Activated CD4-positive, alpha-beta T cell treated with anti-CD3 and anti-CD28 coated beads for 4 hours (primary cell): ENCODE data around the gene CASP9.
"Not testable (repeated sequence)": the region's sequence is repeated elsewhere in the genome, so short reads cannot be mapped to it uniquely, and the experiment has no call there.

ENCODE experiments used
- DNase-seq, 2 donors: peaks; one replicate each; pipeline ENCODE4 v3.0.0-alpha.2; 2020

CASP9 gene

GRCh38 chr1:15493869-15494390, 30.1 kb downstream of the CASP9 start:
- no peak for DNase-seq

GRCh38 chr1:15492596-15492995, 31.4 kb downstream of the CASP9 start:
- no peak for DNase-seq

GRCh38 chr1:15491010-15491409, 33.0 kb downstream of the CASP9 start:
- DNase-seq = not testable (repeated sequence)

DNA sequence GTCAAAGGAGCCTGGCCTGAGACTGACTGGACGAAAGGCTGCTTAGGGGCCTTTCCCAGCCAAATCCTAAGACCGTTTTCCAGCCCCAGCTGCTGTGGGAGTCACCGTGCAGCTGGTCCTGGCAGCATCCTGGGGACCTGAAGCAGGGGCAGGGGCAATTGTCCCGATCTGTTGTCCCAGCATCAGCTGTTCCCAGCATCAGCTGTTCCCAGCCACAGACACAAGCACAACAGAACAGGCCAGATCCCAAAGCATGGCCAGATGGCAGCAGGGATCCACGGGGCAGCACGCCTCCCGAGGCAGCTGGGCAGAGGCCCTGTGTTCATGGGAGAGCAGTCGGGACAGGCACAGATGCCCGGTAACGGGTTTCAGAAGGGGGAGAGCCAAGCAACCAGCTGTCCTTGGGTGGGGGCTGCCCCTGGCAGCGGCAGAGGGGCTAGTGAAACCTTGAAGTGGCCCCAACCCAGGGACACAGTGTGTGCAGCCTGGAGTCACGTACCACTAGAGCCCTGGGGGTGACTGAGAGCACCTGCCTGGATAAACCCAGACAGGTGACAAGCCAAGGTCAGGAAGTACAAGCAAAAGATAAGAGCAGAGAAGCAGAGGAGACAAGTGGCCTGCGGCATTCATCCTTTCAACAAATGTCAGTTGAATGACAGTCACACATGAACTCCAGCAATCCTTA, 34.8 kb downstream of the CASP9 start:
- DNase-seq = no peak

DNA sequence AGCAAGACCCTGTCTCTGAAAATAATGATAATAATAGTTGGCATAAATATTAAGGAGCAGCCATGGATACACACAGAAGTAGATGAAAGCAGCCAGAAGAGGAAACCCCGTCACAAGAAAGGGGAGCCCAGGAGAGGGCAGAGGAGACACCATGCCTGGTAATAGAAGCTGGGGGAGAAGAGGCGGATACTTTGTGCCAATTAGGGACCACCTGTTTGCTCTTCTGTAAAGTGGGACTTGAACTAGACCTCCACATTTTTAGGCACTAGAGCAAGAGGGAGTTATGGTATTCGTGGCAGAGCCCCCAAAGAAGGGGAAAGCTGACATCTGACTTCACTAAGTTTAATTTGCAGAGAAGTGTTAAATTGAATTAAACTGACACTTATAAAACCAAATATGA, 35.6 kb downstream of the CASP9 start:
- no peak for DNase-seq

GRCh38 chr1:15486844-15487610, 37.0 kb downstream of the CASP9 start:
- not testable (repeated sequence) for DNase-seq

- no peak for DNase-seq
Observed at GRCh38 chr1:15485636-15486035, 38.4 kb downstream of the CASP9 start.

DNA sequence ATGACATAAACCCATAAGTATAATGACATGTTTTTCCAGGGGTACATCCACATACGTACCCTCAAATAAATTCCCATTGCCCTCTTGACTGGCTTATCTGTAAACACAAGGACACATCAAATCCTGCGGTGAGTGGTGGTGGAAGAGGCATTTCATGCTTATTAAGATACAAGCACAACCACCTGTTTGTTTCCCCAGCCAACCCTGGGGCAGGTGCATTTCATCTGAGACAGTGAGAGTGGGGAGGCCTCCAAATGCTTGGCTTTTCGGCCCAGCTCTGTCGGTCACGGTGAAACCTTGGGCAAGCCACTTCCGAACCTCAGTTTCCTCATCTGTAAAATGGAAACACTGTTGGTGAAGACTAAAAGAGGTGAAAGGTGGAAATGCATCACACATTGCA, 39.6 kb downstream of the CASP9 start:
- not testable (repeated sequence) for DNase-seq

DNA sequence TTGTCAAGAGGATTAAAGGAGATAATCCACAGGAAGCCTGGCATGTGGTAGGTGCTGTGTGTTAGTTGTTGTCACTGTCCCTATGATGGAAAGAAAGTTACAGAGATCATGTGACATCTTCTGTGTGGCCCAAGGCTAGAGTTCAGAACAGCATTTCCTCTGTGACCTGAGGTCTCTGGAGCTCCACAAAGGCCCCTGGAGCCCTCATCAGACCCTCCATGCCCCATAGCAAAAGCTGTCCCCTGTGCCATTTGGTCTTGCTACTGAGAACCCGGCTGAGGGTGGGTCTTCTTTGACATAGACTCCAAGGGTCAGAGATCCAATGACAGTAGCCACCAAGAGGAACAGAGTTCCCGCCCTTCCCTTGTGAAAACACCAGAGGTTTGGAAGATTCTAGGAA, 40.0 kb downstream of the CASP9 start:
- DNase-seq = no peak

- DNase-seq = not testable (repeated sequence)
Observed at GRCh38 chr1:15482983-15483543, 41.0 kb downstream of the CASP9 start.

- not testable (repeated sequence) for DNase-seq
Observed at GRCh38 chr1:15482455-15482854, 41.6 kb downstream of the CASP9 start.

DNA sequence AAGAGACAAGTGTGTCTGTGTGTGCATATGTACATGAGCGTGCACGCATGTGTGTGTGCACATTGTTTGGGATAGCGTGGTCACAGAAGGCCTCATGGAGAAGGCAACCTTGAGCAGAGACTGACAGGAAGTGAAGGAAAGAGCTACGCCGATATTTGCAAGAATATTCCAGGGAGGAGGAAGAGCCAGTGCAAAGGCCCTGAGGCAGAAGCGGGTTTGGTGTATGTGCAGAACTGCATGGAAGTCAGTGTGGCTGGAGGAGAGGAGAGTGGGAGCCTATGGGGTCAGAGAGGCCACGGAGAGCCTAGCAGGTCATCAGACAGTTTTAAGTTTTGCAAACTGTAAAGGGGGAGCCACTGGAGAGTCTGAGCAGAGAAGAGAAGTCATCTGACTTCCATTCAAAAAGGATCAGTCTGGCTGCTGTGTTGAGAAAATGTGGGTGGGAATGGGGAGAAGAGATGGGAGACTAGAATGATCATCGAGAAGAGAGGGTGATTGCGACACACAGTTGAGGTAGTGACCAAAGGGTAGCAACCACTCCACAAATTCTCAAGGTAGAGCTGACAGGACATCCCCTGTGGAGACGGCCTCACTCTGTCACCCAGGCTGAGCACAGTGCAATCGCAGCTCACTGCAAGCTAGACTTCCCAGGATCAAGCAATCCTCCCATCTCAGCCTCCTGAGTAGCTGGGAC, 44.2 kb downstream of the CASP9 start:
- DNase-seq = no peak

GRCh38 chr1:15477646-15478212, 46.3 kb downstream of the CASP9 start:
- no peak for DNase-seq

DNA sequence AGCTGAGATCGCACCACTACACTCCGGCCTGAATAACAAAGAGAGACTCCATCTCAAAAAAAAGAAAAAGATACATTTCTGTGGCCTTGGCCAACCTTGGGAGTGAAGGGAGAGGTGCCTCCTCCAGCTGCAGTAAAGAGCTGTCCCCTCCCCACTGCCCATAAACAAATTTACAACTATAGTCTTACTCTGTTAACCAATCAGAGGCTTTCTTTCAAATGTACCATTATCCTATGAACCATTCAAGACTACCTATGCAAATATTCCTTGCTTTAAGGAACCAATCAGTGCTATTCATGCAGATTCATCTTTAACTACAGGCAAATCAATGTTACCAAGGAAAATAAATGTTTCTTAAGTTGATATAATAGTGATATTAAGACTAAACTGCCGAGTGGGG, 47.1 kb downstream of the CASP9 start:
- no peak for DNase-seq

- DNase-seq = no peak
Observed at GRCh38 chr1:15475752-15476314, 48.2 kb downstream of the CASP9 start, which contains the start of gene CELA2B. TSS of gene CELA2B (plus strand) at chr1:15476104. CDS start at chr1:15476126, 22 bp downstream.

DNA sequence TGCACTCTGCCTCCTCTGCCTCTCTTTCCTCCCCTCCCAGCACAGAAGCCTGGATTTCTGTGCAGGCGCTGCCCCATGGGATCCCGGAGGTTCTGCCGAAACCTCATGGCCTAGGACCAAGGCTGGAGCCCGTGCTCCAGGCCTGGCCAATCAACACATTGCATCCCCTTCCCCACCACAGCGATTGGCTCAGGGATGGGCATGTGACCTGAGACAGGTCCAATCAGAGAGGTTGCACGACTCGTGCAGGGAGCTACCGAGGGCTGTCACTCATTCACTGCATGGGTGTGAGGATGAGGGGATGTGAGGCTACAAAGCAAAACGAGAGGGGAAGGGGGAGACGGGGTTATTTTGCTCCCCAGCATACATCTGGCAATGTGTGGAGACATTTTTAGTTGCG, 51.4 kb downstream of the CASP9 start:
- DNase-seq = no peak

DNA sequence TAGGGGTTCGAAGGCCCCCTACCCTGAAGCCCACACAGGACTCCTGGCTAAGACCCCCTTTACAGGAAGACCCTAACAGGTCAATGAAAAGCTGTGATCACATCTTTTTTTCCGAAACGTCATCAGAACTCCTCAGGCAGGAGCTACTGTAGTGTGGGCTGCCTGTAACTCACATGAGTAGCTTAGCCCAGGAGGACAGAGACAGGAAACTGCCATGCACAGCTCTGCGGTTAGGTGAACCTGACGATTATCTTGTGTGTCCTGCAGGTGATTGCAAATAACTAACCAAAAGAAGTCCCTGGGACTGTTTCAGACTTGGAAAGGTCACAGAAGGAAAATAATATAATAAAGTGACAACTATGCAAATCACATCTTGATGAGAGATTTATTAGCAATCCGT, 52.3 kb downstream of the CASP9 start:
- DNase-seq = not testable (repeated sequence)

DNA sequence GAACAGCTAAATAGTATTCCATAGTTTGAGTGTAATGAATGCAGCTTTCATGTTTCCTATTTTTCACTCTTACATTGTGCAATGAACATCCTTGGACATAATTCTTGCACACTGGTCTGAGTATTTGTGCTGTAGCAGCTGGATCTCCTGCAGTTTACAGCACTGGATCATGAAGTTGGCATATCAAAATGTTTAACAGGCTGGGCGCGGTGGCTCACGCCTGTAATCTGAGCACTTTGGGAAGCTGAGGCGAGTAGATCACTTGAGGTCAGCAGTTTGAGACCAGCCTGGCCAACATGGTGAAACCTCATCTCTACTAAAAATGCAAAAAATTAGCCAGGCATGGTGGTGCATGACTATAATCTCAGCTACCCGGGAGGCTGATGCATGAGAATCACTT, 52.9 kb downstream of the CASP9 start:
- not testable (repeated sequence) for DNase-seq

DNA sequence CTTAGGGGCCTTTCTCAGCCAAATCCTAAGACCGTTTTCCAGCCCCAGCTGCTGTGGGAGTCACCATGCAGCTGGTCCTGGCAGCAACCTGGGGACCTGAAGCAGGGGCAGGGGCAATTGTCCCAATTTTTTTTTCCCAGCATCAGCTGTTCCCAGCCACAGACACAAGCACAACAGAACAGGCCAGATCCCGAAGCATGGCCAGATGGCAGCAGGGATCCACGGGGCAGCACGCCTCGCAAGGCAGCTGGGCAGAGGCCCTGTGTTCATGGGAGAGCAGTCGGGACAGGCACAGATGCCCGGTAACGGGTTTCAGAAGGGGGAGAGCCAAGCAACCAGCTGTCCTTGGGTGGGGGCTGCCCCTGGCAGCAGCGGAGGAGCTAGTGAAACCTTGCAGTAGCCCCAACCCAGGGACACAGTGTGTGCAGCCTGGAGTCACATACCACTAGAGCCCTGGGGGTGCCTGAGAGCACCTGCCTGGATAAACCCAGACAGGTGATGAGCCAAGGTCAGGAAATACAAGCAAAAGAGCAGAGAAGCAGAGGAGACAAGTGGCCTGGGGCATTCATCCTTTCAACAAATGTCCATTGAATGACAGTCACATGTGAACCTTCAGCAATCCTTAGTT, 54.1 kb downstream of the CASP9 start:
- DNase-seq = not testable (repeated sequence)

- DNase-seq = no peak
Observed at GRCh38 chr1:15469361-15469760, 54.7 kb downstream of the CASP9 start.

GRCh38 chr1:15468145-15468544, 55.9 kb downstream of the CASP9 start:
- no peak for DNase-seq
